H1 (cell line): ENCODE data around the gene NUFIP2. TPM values are rescaled to one million over a fixed set of nuclear protein-coding genes. Genes with fewer than 3 reads are reported as not detected.

Experiments used
- CHD1 ChIP-seq: IDR thresholded peaks from 2 replicates; pipeline ENCODE4 v1.6.1; 2012; ENCODE audit warnings: low read depth, low read length, improper control_type of control experiment
- CHD7 ChIP-seq: fragments of 300-600 bp; sonication (generic); IDR thresholded peaks from 2 replicates; pipeline ENCODE4 v1.7.1; 2012; ENCODE audit warnings: low read length, moderate library complexity, mild to moderate bottlenecking, inconsistent platforms; ENCODE audit not compliant: insufficient replicate concordance
- E2F6 ChIP-seq: IDR thresholded peaks from 2 replicates; pipeline ENCODE4 v1.6.1; 2012; ENCODE audit warnings: inconsistent platforms
- EZH2 ChIP-seq: fragments of 200-600 bp; sonication (generic); IDR thresholded peaks from 2 replicates; pipeline ENCODE4 v1.7.1; 2012; ENCODE audit warnings: low read depth, mild to moderate bottlenecking, moderate library complexity, low read length, inconsistent platforms; ENCODE audit not compliant: severe bottlenecking
- JUND ChIP-seq: IDR thresholded peaks from 2 replicates; pipeline ENCODE4 v1.6.1; 2011; ENCODE audit warnings: mild to moderate bottlenecking, improper control_type of control experiment, low read length
- SAP30 ChIP-seq: fragments of 300-600 bp; sonication (generic); IDR thresholded peaks from 2 replicates; pipeline ENCODE4 v1.7.1; 2012; ENCODE audit warnings: low read length, moderate library complexity, mild to moderate bottlenecking, inconsistent platforms; ENCODE audit not compliant: insufficient read depth, insufficient replicate concordance
- SIN3A ChIP-seq, 2 experiments: IDR thresholded peaks in 1 of 2; conservative IDR thresholded peaks in 1 of 2; 2 replicates each; pipeline ENCODE4 v1.6.1; 2011 to 2012; ENCODE audit warnings: low read length in 2 of 2, improper control_type of control experiment in 1 of 2, low read depth in 1 of 2, mild to moderate bottlenecking in 1 of 2
- TEAD4 ChIP-seq: IDR thresholded peaks from 2 replicates; pipeline ENCODE4 v1.6.1; 2012; ENCODE audit warnings: low read depth, low read length, inconsistent platforms, mixed read lengths
- polyA plus RNA-seq, 7 experiments: library from polyadenylated mRNA; depleted of rRNA in 3 of 7; stranded (reverse) in 5 of 7; unstranded in 2 of 7; fragments of >200 nt in 5 of 7; fragments of 200-250 nt in 2 of 7; gene quantifications; 1 replicate in 5 of 7; 2 replicates in 1 of 7; 4 replicates in 1 of 7; pipeline versions ENCODE4 v1.2.1 to v1.2.3, GENCODE V29; 2011 to 2013; ENCODE audit warnings: missing spikeins in 2 of 7, mixed read lengths in 2 of 7
- total RNA-seq: library from RNA; stranded (reverse); fragmentation: NEBNext Ultra II Directional; extraction: Animal tissue kit (Norgen Biotek cat#: 25700); gene quantifications from 2 replicates; pipeline ENCODE4 v1.2.1, GENCODE V29; 2021

The NUFIP2 gene
- total and polyA plus RNA-seq, 2 of the 8 experiments (the other 6 are each of a cell fraction or from before 2014, with no cell fraction given) = 65.9 to 118 TPM

GRCh38 chr17:29292071-29292991, 1.6 kb downstream of the NUFIP2 start (continued):
- TF ChIP-seq CHD7 (no peak), EZH2 (no peak), CHD1 (peak; percentile 67), SIN3A (conservative IDR thresholded peaks at IDR 0.05 in 1 of 2, IDR thresholded peaks at IDR 0.05 in 1 of 2; ENCODE audit: low read depth in 1 of 2, low read length in 2 of 2) (0 out of 4 replicates have a peak, but pooled peaks of 1 of the 2 experiments have one; percentile 9), JUND (no peak), TEAD4 (no peak), SAP30 (peak; percentile 34), E2F6 (0 out of 2 replicates have a peak, but pooled peaks have one; percentile 19)
